GM18867 (cell line): Measurements from ENCODE around the gene DCAF16.
A peak's percentile ranks its signal among the peaks of the same experiment; 100 is the strongest.
"Not testable (repeated sequence)": the region's sequence is repeated elsewhere in the genome, so short reads cannot be mapped to it uniquely, and the experiment has no call there.

Experiments used
- ATAC-seq: cut with Tn5 transposase; IDR thresholded peaks from one replicate; pipeline ENCODE4 v1.9.1; 2021; ENCODE audit warnings: mild to moderate bottlenecking, moderate library complexity; ENCODE audit not compliant: unreplicated experiment

DCAF16 gene

DNA sequence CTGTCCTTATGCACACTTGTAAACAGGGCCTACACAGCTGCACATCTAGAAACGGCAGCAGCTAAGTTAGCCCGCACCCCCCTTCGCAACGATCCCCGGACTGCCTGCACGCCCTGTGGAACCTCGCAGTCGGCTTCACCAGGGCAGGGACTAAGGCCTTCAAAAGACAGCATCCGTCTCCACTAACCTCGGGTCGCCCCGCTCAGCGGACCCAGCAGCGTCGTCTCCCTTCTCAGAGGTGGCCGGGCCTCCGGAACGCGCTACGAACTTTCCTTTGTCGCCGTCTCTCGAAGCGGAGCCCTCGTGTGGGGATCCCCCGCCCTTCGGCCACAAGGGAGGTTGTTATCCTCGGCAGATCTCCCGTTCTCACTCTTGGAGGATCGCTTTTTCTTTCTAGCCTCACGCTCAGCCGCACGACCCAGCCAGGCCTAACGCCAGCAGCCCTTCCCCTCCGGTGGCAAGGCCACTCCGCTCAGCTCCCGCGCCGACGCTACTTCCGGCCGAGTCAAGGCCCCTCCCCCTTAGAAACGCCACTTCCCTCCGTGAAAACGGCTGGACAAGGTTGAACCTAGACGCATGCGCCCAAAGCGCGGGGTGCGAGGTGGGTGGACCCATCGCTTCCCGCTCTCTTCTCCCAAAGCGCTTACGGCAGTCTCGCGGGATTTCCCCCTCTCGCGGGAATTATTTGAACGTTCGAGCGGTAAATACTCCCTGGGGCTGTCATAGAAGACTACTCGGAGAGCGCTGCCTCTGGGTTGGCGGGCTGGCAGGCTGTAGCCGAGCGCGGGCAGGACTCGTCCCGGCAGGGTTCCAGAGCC lies at the start of gene DCAF16, which contains the start of gene NCAPG:
Gene DCAF16, minus strand, starts transcription at position 498 of the 818 bp plus-strand sequence. CDS start 6,616 bp downstream, outside the sequence.
Gene NCAPG, plus strand, starts transcription at position 720 of the 818 bp plus-strand sequence. CDS start 99 bp downstream, outside the sequence.
- peak; percentile 88 for ATAC-seq

DNA sequence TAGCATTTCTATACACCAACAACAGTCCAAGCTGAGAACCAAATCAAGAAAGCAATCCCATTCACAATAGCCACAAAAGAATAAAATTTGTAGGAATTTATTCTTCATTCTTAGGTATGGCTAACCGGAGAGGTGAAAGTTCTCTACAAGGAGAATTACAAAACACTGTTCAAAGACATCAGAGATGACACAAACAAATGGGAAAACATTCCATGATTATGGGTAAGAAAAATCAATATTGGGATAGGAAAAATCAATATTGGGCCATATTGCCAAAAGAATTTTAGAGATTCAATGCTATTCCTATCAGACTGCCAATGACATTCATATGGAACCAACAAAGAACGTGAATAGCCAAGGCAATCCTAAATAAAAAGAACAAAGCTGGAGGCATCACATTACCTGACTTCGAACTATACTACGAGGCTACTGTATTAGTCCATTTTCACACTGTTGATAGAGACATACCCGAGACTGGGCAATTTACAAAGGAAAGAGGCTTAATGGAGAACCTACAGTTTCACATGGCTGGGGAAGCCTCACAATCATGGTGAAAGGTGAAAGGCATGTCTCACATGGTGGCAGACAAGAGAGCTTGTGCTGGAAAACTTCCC lies 49.3 kb upstream of the DCAF16 start:
- ATAC-seq, result no peak

DNA sequence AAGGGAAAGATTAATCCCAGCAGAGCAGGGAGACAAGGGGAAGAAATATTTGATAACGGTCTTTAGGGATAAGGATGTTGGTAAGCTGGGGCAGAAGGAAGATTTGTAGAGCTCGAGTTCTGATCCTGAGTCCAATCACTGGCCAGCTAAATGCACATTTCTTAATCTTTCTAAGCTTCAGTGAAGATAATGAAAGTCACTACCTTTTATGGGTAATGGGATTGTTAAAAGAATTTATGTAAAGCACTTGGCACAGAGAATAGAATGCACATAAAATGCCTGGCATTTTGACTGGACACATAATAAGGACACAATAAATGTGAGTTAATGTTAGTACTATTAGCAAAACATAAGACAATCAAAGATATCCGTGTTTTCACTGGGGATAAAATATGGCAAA lies 43.5 kb upstream of the DCAF16 start:
- no peak for ATAC-seq

DNA sequence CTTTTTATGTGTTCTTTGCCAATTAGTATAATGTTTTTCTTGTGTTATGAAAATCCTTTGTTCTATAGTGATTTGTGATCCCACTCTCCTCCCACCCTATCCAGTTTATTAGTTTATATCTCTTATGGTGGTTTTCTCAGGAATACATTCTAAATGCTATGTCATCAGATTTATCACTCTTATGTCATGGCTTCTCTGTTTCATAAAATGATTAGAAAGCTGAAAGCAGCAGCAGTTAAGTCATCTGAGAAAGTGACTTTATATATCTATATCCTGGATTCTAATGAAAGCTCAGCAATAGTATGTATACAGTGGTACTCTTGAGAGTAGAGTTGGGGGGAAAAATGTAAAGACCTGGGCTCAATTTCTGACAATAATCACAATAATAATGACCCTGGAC lies 41.4 kb upstream of the DCAF16 start:
- no peak for ATAC-seq

DNA sequence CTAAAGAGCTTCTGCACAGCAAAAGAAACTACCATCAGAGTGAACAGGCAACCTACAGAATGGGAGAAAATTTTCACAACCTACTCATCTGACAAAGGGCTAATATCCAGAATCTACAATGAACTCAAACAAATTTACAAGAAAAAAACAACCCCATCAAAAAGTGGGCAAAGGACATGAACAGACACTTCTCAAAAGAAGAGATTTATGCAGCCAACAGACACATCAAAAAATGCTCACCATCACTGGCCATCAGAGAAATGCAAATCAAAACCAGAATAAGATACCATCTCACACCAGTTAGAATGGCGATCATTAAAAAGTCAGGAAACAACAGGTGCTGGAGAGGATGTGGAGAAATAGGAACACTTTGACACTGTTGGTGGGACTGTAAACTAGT lies 39.7 kb upstream of the DCAF16 start:
- not testable (repeated sequence) for ATAC-seq

DNA sequence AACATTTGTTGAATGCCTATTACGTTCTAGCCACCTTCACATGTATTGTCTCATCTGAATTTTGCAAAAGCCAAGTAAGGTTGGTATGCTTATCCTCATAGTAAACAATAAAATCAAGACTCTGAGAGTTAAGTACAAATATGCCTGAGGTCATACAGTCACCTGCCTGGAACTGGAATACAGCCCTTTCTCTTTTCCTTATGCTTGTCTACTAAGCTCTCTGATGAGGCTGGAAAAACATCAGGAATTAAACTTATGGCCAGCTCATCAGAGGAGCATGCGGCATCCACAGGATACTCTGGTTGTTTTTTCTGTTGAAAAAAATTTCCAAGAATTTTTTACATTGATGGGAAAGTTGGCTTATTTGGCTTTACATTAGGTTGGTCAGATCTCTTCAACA lies 35.7 kb upstream of the DCAF16 start:
- ATAC-seq, result no peak

DNA sequence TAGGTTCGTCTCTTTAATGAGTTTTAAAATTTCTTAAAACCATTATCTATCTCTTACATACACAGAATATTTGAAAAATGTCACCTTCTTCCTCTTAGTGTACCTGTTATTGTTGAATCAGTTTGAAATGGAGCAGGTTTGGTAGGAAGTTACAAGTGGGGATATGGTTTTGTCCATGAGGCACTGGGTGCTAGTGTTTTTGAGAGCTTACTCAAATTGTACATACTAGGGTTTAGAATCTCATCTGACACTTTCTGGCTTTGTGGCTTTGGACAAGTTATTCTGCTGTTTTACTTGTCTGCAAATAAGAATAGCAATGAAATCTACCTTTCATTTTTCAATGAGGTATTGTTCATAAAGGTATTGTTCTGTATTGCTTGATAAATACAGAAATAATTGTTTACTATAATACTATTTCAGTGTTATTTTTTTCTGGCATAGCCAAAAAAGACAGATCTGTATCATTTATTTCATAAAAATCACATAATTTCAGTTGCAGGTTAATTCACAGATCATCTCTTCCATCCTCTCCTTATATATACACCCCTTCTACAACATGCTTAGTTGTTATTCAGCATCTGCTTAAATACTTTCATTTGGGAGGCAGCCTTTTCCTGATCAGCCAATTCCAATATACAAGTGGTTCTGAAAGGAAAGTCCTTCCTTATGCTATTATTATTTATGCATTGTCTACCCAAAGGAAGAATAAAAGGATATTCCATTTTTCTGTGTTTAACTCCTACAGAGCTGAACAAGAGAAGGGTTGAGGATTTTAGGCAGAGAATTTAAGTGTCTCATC lies 13.5 kb upstream of the DCAF16 start:
- ATAC-seq, result no peak

DNA sequence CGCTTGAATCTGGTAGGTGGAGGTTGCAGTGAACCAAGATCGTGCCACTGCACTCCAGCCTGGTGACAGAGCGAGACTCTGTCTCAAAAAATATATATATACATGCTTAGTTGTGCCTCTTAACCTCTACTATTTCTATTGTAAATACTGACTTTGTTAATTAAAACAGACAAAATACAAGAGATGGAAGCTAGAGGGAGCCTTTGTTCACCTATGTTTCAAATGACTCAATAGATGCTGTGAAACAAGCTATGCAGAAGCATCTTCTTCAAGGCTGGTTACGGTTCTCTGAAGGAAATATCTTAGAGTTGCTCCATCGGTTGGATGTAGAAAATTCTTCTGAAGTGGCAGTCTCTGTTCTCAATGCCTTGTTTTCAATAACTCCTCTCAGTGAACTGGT lies 6.5 kb upstream of the DCAF16 start:
- ATAC-seq, result peak; percentile 84

DNA sequence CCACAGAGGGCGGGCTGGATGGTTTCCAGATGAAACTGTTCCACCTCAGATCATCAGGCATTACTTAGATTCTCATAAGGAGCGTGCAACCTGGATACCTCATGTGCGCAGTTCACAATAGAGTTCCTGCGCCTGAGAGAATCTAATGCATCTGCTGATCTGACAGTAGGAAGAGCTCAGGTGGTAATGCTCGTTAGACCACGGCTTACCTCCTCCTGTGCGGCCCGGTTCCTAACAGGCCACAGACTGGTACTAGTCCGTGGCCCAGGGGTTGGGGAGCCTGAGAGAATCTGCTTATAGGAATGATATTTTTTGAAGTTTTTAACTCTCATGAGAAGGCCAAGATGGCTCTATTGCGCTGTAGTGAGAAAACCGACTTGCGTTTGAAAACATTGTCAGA lies 5.6 kb upstream of the DCAF16 start:
- ATAC-seq, result no peak

DNA sequence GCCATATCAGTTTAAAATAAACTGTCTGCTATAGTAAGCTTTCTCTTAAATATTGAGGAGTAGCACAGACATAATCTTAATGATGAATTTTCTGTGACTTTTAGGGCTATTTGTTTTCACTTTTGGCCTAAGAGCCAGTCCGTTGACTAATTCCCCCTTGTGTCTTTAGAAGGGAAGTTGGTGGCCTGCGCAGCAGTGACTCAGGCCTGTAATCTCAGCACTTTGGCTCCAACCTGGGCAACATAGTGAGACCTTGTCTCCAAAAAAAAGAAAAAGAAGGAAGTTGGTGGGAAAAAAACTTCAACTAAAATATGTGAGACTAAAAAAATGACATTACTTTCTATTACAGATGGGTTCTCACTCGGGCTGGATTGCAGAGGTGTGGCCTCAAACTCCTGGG lies 3.6 kb upstream of the DCAF16 start:
- ATAC-seq, result no peak

DNA sequence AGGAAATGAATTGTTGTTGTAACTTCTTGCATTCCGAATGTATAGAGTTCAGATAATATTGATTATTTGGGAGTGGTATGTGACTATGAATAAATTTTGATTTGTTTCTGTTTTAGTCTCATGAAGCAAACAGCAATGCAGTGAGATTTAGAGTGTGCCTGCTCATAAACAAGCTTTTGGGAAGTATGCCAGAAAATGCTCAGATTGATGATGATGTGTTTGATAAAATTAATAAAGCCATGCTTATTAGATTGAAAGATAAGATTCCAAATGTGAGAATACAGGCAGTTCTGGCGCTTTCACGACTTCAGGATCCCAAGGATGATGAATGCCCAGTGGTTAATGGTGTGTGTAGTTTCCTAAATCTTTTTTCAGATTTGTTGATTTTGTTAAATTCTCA lies 2.2 kb upstream of the DCAF16 start:
- ATAC-seq, result no peak

DNA sequence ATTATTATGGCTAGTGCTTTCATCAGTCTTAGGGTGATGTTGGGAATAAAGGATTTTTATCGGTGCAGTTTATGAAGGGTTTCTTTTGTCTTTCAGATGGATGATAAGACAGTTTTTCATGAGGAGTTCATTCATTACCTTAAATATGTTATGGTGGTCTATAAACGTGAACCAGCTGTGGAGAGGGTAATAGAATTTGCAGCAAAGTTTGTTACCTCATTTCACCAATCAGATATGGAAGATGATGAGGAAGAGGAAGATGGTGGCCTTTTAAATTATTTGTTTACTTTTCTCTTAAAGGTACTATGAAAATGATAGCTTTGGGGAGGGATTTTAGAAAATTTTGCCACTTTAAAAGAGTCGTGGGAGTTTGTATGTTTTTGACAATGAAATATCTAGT lies 1.6 kb upstream of the DCAF16 start:
- ATAC-seq, result no peak

DNA sequence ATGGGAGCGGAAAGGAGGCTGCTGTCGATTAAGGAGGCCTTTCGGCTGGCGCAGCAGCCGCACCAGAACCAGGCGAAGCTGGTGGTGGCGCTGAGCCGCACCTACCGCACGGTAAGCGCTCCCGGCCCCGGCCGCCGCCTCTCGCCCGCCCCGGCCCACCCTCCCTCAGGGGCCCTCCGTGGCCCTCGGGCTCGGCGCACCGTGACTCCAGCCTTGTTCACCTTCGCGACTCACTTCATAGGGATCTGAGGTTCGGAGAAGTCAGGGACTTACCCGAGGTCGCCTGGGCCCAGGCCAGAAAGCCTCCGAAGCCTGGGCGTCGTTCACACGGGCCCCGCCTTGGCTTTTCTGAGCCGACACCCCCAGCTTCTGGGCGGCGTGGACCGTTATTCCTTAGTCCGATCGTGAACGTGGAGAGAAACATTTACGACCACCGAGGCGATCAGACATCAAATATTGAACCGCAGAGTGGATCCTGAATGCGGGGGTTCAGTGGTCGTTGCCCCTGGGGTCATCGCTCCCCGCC lies 584 bp upstream of the DCAF16 start:
- ATAC-seq, result peak; percentile 27

DNA sequence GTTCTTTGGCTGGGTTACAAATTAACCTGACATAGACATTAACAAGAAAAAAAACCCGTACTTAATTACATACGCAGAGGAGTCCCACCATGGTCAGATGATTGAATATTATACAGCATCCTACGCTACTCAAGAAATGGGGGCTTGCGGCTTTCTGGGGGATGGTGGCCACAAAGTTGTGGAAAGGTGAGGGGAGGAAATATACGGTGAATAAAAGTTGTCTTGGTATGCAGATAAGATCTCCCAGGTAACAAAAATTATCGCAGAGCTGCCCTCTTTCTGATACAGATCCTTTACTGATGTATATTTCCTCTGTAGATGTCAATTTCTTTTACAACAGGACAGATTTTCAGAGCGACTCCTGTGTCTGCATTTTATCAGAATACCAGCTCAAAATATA lies 890 bp downstream of the DCAF16 start:
- ATAC-seq, result no peak

DNA sequence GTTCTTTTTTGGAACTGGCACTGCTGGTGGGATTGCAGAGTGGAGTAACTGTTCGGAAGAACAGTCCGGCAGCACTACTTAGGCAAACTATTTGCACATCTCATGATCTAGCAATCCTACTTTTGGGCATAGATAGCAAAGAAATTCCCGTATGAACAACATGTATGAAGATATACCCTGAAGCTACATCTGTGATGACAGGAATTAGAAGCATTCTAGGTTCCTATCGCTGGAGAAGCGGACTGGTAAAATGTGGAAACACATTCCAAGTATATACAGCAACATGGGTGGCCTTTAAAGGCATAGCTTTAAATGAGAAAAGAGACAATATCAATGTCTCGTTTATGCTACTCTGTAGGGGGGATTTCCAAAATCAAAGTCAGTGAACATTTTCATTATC lies 3.1 kb downstream of the DCAF16 start:
- ATAC-seq, result no peak

DNA sequence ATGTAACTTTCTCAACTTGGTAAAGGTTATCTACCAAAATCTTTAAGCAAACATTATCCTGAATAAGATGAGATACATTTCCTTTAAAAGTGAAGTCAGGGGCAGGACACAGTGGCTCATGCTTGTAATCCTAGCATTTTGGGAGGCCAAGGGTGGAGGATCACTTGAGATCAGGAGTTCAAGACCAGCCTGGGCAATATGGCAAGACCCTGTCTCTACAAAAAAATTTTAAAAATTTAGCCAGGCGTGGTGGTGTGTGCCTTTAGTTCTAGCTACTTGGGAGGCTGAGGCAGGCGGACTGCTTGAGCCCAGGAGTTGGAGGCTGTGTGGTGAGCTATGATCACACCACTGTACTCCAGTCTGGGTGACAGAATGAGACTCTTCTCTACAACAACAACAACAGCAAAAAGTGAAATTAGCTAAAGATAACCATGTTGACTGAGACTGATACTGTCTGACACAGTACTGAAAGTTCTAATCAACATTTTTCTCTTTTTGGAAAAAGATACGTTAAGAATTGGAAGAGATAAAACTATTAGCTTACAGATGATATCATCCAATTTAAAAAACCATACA lies 4.9 kb downstream of the DCAF16 start:
- ATAC-seq, result peak; percentile 20

DNA sequence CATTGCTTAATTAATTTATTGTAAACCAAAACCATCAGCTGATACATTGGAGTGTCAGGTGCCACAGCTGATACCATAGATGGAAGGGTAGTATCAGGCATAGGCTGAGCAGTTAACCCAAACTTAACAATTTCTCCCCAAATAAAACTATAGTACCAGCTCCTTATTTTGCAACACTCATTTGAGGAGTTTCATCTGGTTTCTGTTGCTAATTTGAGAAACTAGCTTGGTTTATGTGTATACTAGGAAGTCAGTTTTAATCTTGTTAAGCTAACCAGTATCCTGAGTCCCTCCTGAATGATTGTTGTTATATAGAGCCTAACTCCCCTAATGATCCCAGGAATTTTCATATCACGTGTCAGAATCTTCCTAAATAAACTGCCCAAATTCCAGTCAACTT lies 12.7 kb downstream of the DCAF16 start:
- ATAC-seq, result no peak

DNA sequence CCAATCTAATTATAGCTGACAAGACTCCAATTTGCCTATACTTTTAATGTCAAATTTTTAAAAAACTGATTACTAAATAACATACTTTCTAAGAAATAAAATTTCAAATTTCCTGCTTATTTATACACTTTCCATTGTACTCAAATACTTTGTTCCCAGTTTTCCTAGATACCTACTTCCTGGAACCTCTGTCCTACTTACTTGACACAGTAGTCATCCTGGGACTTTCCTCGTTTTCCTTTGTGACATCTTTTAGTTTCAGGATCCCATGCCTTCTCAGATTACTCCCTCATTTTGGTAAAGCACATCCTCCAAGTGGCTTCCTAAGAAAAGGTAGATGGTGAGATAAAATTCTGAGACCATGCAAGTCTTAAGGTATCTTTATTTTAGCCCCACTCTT lies 15.8 kb downstream of the DCAF16 start:
- no peak for ATAC-seq

DNA sequence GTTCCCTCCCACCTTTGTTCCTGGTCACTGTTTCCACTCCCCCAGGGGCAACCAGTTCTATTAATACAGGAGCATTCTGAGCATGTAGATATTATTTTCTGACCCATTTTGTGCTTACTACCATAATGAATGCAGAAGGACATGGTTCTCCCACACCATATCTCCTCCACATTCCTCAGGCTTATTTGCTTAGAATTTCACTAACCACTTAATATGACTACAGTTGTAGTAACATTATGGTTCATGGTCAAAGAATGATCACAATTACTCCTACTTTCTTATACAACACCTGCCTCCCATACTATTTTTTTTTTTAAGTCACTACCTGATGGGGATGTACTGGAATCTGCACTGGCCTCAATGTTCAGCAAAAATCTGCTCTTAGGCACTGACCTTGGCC lies 21.6 kb downstream of the DCAF16 start:
- no peak for ATAC-seq

DNA sequence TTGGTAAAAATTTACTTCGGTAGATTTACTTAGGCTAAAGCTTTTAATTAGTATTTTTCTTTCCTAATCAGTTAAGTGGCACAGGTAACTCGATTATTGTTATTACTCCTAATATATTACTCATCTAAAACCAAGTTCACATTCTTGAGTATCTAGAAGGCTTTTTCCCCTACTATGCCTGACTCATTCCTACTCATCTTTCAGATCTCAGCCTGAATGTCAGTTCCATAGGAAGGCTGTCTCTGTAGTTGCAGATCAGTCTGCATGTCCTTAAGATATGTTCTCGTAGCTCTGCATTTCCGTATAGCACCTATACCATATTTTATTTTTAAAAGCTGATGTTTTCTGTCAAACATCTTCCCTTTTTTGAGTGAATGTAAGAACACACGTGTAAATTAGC lies 23.2 kb downstream of the DCAF16 start:
- ATAC-seq, result no peak

DNA sequence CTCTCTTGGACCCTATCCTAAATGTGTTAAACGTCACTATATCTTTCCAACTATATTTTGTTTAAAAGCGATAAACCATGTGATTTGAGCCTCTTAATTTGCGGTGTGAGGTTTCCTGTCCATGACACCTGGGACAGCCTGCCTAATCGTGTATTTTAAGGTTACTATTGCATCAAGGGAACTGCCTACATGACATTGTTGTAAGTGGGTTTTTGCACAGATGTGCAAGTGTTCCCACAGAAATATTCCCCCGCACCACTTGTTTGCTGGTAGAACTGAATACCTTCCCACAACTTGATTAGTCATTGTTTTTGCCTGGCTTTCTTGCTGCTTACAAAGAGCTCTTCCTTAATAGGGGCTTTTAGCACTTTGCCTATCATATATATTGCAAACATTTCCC lies 24.0 kb downstream of the DCAF16 start:
- no peak for ATAC-seq
